MM.1S (cell line): ENCODE measurements around the gene ATP2C1.
A peak's percentile ranks its signal among the peaks of the same experiment; 100 is the strongest.

Experiments used
- DNase-seq: peaks from one replicate; pipeline ENCODE4 v3.0.0-alpha.2; 2015
- H2AFZ ChIP-seq: fragments of 300-600 bp; sonication (generic); 2 replicates; pipeline ENCODE4 v1.6.0; 2016; ENCODE audit warnings: antibody characterized with exemption, low read length
- H3F3A ChIP-seq: fragments of 300-600 bp; sonication (generic); 2 replicates; pipeline ENCODE4 v1.6.1; 2016; ENCODE audit warnings: mild to moderate bottlenecking, antibody characterized with exemption, low read length, moderate library complexity, mixed read lengths; ENCODE audit not compliant: insufficient read depth
- H3K27ac ChIP-seq: fragments of 300-600 bp; sonication (generic); 2 replicates; pipeline ENCODE4 v1.5.1; 2016; ENCODE audit warnings: mild to moderate bottlenecking, low read length
- H3K27me3 ChIP-seq: fragments of 300-600 bp; sonication (generic); replicated peaks from 2 replicates; pipeline ENCODE4 v1.6.0; 2016; ENCODE audit warnings: low read length; ENCODE audit not compliant: insufficient read depth
- H3K36me3 ChIP-seq: fragments of 300-600 bp; sonication (generic); replicated peaks from 2 replicates; pipeline ENCODE4 v1.6.1; 2016; ENCODE audit warnings: mild to moderate bottlenecking, low read length, mixed read lengths; ENCODE audit not compliant: insufficient read depth
- H3K4me1 ChIP-seq: fragments of 300-600 bp; sonication (generic); 2 replicates; pipeline ENCODE4 v1.6.1; 2016; ENCODE audit warnings: low read length, mixed read lengths
- H3K4me2 ChIP-seq: fragments of 300-600 bp; sonication (generic); 2 replicates; pipeline ENCODE4 v1.6.0; 2016; ENCODE audit warnings: low read depth, low read length
- H3K4me3 ChIP-seq: fragments of 300-600 bp; sonication (generic); 2 replicates; pipeline ENCODE4 v1.5.1; 2016; ENCODE audit warnings: low read length, mixed read lengths
- H3K79me2 ChIP-seq: fragments of 300-600 bp; sonication (generic); 2 replicates; pipeline ENCODE4 v1.6.1; 2016; ENCODE audit warnings: mixed run types, low read length, mixed read lengths
- H3K9ac ChIP-seq: fragments of 300-600 bp; sonication (generic); 2 replicates; pipeline ENCODE4 v1.6.1; 2016; ENCODE audit warnings: low read length, mixed read lengths
- H3K9me2 ChIP-seq: fragments of 300-600 bp; sonication (generic); replicated peaks from 2 replicates; pipeline ENCODE4 v1.6.1; 2016; ENCODE audit warnings: mild to moderate bottlenecking, low read length, mixed read lengths; ENCODE audit not compliant: insufficient read depth
- H3K9me3 ChIP-seq: fragments of 300-600 bp; sonication (generic); replicated peaks from 2 replicates; pipeline ENCODE4 v1.6.1; 2016; ENCODE audit warnings: mild to moderate bottlenecking, low read length, mixed read lengths; ENCODE audit not compliant: insufficient read depth
- H4K20me1 ChIP-seq: fragments of 300-600 bp; sonication (generic); 2 replicates; pipeline ENCODE4 v1.6.1; 2016; ENCODE audit warnings: mild to moderate bottlenecking, low read length, moderate library complexity, mixed read lengths; ENCODE audit not compliant: insufficient read depth
- EZH2 ChIP-seq: fragments of 300-600 bp; sonication (generic); optimal IDR thresholded peaks from 2 replicates; pipeline ENCODE3; 2017; ENCODE audit warnings: low read depth, mild to moderate bottlenecking, antibody characterized with exemption, low read length, mixed read lengths
- EZH2phosphoT487 ChIP-seq: fragments of 300-600 bp; sonication (generic); IDR thresholded peaks from 2 replicates; pipeline ENCODE4 v1.6.1; 2018; ENCODE audit warnings: antibody characterized with exemption, low read length
- TF ChIP-seq, protein P1 (sequence below): fragments of 300-600 bp; sonication (generic); IDR thresholded peaks from 2 replicates; pipeline ENCODE4 v1.5.1; 2016; ENCODE audit warnings: antibody characterized with exemption, low read length, mixed read lengths

The ATP2C1 gene

DNA sequence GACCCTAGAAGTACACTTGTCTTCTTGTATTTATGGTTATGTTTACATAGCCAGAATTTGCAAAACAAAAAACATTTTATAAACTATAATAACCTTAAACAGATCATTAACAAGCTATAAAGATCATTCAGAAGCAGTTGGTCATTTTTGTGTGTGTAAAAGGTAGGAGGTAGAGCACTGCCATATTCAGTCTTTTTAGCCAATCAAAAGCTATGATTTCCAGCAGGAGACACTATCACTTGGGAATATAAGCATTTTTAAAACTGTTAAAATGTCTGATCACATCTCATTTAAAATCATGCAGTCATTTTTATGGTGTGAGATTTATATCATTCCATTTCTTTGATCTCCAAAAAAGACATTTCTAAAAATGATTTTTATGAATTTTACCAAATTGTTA, 42.6 kb upstream of the ATP2C1 start:
- peak overlapping the region; percentile 70 for H3K4me2 ChIP-seq
- H3K9ac ChIP-seq: peak overlapping the region; percentile 85
- H3K4me1 ChIP-seq: peaks cover 34% of the 10 kb centered on the region
- H2AFZ ChIP-seq: no peak overlapping the region
- H3K9me3 ChIP-seq: no peaks in the 10 kb centered on the region
- H3K36me3 ChIP-seq: no peaks in the 10 kb centered on the region
- H3K27ac ChIP-seq: peak overlapping the region; percentile 93
- peak overlapping the region; percentile 72 for H3K4me3 ChIP-seq
- H3K27me3 ChIP-seq: no peaks in the 10 kb centered on the region
- no peaks in the 10 kb centered on the region for H3K9me2 ChIP-seq
- H3K79me2 ChIP-seq: peaks cover 53% of the 10 kb centered on the region
- peaks cover 44% of the 10 kb centered on the region for H3F3A ChIP-seq
- H4K20me1 ChIP-seq: no peaks in the 10 kb centered on the region
- no peak for DNase-seq
- TF ChIP-seq EZH2phosphoT487 (no peak), EZH2 (no peak)
- TF ChIP-seq, protein P1, sequence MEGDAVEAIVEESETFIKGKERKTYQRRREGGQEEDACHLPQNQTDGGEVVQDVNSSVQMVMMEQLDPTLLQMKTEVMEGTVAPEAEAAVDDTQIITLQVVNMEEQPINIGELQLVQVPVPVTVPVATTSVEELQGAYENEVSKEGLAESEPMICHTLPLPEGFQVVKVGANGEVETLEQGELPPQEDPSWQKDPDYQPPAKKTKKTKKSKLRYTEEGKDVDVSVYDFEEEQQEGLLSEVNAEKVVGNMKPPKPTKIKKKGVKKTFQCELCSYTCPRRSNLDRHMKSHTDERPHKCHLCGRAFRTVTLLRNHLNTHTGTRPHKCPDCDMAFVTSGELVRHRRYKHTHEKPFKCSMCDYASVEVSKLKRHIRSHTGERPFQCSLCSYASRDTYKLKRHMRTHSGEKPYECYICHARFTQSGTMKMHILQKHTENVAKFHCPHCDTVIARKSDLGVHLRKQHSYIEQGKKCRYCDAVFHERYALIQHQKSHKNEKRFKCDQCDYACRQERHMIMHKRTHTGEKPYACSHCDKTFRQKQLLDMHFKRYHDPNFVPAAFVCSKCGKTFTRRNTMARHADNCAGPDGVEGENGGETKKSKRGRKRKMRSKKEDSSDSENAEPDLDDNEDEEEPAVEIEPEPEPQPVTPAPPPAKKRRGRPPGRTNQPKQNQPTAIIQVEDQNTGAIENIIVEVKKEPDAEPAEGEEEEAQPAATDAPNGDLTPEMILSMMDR: no peak

DNA sequence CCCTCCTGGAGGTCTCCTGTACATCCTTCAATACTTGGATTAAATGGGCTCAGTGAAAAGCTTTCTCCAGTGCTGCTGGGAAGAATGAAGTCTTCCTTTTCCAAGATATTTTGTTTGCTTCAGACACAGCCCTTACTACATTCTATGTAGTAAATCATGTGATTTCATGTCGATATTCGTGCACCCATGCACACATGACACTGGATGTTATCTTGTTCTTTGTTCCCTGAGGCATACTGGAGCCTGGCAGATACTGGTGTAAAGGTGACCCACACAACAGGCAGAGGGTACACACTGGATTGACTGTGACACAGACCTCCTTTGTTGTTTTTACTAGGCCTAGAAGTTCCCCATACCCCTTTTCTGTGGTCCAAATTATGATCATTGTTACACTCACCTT, 40.3 kb upstream of the ATP2C1 start:
- no peaks in the 10 kb centered on the region for H3K9me3 ChIP-seq
- H3K36me3 ChIP-seq: no peaks in the 10 kb centered on the region
- peaks cover 30% of the 10 kb centered on the region for H3K4me1 ChIP-seq
- no peak for DNase-seq
- no peaks in the 10 kb centered on the region for H4K20me1 ChIP-seq
- H3K27me3 ChIP-seq: no peaks in the 10 kb centered on the region
- peak overlapping the region; percentile 70 for H3K4me2 ChIP-seq
- H3K27ac ChIP-seq: peak overlapping the region; percentile 59
- no peaks in the 10 kb centered on the region for H3K9me2 ChIP-seq
- no peak overlapping the region for H2AFZ ChIP-seq
- peak overlapping the region; percentile 72 for H3K4me3 ChIP-seq
- peaks cover 76% of the 10 kb centered on the region for H3K79me2 ChIP-seq
- no peak for TF ChIP-seq EZH2
- TF ChIP-seq, protein P1: no peak
- TF ChIP-seq EZH2phosphoT487: no peak
- peak overlapping the region; percentile 85; the same call in 1 of the 2 replicates for H3K9ac ChIP-seq
- H3F3A ChIP-seq: peaks cover 41% of the 10 kb centered on the region

DNA sequence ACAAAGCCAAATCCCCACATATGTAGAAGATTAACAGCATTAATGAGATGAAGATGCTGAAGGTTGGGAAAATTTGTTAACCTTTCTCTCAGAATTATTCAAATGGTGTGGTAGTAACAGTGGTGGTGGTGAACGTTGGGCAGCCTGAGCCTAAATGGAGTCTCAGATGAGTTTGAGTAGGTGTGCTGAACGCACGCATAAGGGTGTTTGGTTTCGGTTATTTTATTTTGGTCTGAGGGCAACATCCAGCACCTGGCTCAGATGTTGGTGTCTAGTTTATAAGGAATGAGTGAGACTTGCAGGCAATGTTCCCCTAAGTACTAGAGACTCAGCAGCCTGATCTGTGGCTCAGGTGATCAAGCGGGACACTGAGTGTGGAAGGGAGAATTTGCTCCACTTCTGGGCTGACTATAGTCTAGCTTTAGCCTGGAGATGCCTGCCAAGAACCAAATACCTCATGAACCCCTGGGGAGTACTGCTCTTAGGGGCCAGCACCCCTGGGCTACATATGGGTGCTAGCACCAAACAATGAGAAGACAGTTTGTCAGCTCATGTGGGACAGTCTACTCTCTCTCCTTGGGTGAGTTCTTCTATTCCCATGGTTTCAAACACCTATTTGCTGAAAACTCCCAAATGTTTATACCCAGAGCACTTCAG, 39.5 kb upstream of the ATP2C1 start:
- Histone ChIP-seq H3K27me3 (no peaks in the 10 kb centered on the region), H3K4me1 (peaks cover 22% of the 10 kb centered on the region), H3K9ac (peak overlapping the region; percentile 85; the same call in 1 of the 2 replicates), H3K79me2 (peaks cover 84% of the 10 kb centered on the region), H3K36me3 (no peaks in the 10 kb centered on the region), H3F3A (peaks cover 33% of the 10 kb centered on the region), H3K4me2 (peak overlapping the region; percentile 70), H2AFZ (no peak overlapping the region), H3K4me3 (peak overlapping the region; percentile 72), H3K9me3 (no peaks in the 10 kb centered on the region), H3K27ac (peak overlapping the region; percentile 59), H3K9me2 (no peaks in the 10 kb centered on the region), H4K20me1 (no peaks in the 10 kb centered on the region)
- peak; percentile 65 for DNase-seq
- no peak for TF ChIP-seq EZH2
- TF ChIP-seq, protein P1: no peak
- no peak for TF ChIP-seq EZH2phosphoT487
